H9 (cell line): ENCODE measurements around the gene KNG1. TPM values are rescaled to one million over a fixed set of nuclear protein-coding genes. Genes with fewer than 3 reads are reported as not detected.

Experiments used
- DNase-seq: peaks from one replicate; pipeline ENCODE4 v3.0.0-alpha.2; 2017
- H2AFZ ChIP-seq: one replicate; pipeline ENCODE4 v1.6.1; 2013; ENCODE audit warnings: mild to moderate bottlenecking, low read length, control low read depth, moderate library complexity
- H2AK5ac ChIP-seq: 2 replicates; pipeline ENCODE4 v1.6.1; 2013; ENCODE audit warnings: low read length, control low read depth, mixed read lengths; ENCODE audit not compliant: insufficient read length
- H2BK120ac ChIP-seq: one replicate; pipeline ENCODE4 v1.6.1; 2013; ENCODE audit warnings: low read depth, mild to moderate bottlenecking, low read length, control low read depth, inconsistent platforms; ENCODE audit not compliant: poor library complexity, severe bottlenecking
- H2BK12ac ChIP-seq: 2 replicates; pipeline ENCODE4 v1.6.1; 2013; ENCODE audit warnings: low read length, control low read depth, mixed read lengths, low read depth; ENCODE audit not compliant: insufficient read length
- H2BK15ac ChIP-seq: 2 replicates; pipeline ENCODE4 v1.6.1; 2013; ENCODE audit warnings: low read depth, low read length, control low read depth
- H2BK20ac ChIP-seq: one replicate; pipeline ENCODE4 v1.6.1; 2013; ENCODE audit warnings: low read depth, mild to moderate bottlenecking, low read length, control low read depth, inconsistent platforms; ENCODE audit not compliant: poor library complexity, severe bottlenecking
- H2BK5ac ChIP-seq: 2 replicates; pipeline ENCODE4 v1.6.1; 2013; ENCODE audit warnings: low read length, control low read depth, mixed read lengths; ENCODE audit not compliant: insufficient read length
- H3K14ac ChIP-seq: 2 replicates; pipeline ENCODE4 v1.6.1; 2013; ENCODE audit warnings: low read length, control low read depth; ENCODE audit not compliant: insufficient read depth
- H3K18ac ChIP-seq: 2 replicates; pipeline ENCODE4 v1.6.1; 2013; ENCODE audit warnings: low read depth, mild to moderate bottlenecking, mixed read lengths, low read length, control low read depth; ENCODE audit not compliant: insufficient read length
- H3K23ac ChIP-seq: 2 replicates; pipeline ENCODE4 v1.6.1; 2013; ENCODE audit warnings: low read length, control low read depth, mixed read lengths, low read depth; ENCODE audit not compliant: insufficient read length
- H3K23me2 ChIP-seq: 2 replicates; pipeline ENCODE4 v1.6.1; 2013; ENCODE audit warnings: low read depth, mild to moderate bottlenecking, mixed read lengths, low read length, control low read depth; ENCODE audit not compliant: insufficient read length, poor library complexity, severe bottlenecking
- H3K27ac ChIP-seq: 2 replicates; pipeline ENCODE4 v1.5.1; 2013; ENCODE audit warnings: low read length, control low read depth, mixed read lengths, low read depth; ENCODE audit not compliant: insufficient read length
- H3K27me3 ChIP-seq: 2 replicates; pipeline ENCODE4 v1.6.1; 2013; ENCODE audit warnings: low read length, control low read depth, inconsistent platforms; ENCODE audit not compliant: insufficient read depth
- H3K4ac ChIP-seq: 2 replicates; pipeline ENCODE4 v1.6.1; 2013; ENCODE audit warnings: low read depth, mild to moderate bottlenecking, control low read depth, inconsistent platforms, low read length, moderate library complexity
- H3K4me1 ChIP-seq: 2 replicates; pipeline ENCODE4 v1.6.1; 2013; ENCODE audit warnings: low read length, control low read depth, inconsistent platforms; ENCODE audit not compliant: insufficient read depth
- H3K4me2 ChIP-seq: 2 replicates; pipeline ENCODE4 v1.6.1; 2013; ENCODE audit warnings: low read length, control low read depth, mixed read lengths; ENCODE audit not compliant: insufficient read length, insufficient read depth
- H3K56ac ChIP-seq: 2 replicates; pipeline ENCODE4 v1.6.1; 2013; ENCODE audit warnings: low read depth, mild to moderate bottlenecking, mixed read lengths, low read length, control low read depth; ENCODE audit not compliant: insufficient read length
- H3K79me1 ChIP-seq: 2 replicates; pipeline ENCODE4 v1.6.1; 2013; ENCODE audit warnings: low read depth, mild to moderate bottlenecking, moderate library complexity, low read length, control low read depth, inconsistent platforms; ENCODE audit not compliant: insufficient read depth, poor library complexity, severe bottlenecking
- H3K79me2 ChIP-seq: 2 replicates; pipeline ENCODE4 v1.6.1; 2013; ENCODE audit warnings: low read length, control low read depth, inconsistent platforms; ENCODE audit not compliant: insufficient read depth
- H3K9ac ChIP-seq: 2 replicates; pipeline ENCODE4 v1.6.1; 2013; ENCODE audit warnings: low read length, control low read depth, mixed read lengths; ENCODE audit not compliant: insufficient read length; ENCODE audit errors: extremely low read depth
- H3K9me3 ChIP-seq: one replicate; pipeline ENCODE4 v1.6.1; 2013; ENCODE audit warnings: low read depth, low read length, inconsistent platforms; ENCODE audit not compliant: control insufficient read depth
- H3T11ph ChIP-seq: one replicate; pipeline ENCODE4 v1.6.1; 2013; ENCODE audit warnings: mild to moderate bottlenecking, low read length, control low read depth, inconsistent platforms
- H4K20me1 ChIP-seq: one replicate; pipeline ENCODE4 v1.6.1; 2013; ENCODE audit not compliant: control insufficient read depth, insufficient read length, insufficient read depth
- H4K5ac ChIP-seq: 2 replicates; pipeline ENCODE4 v1.6.1; 2013; ENCODE audit warnings: low read depth, mild to moderate bottlenecking, mixed read lengths, low read length, control low read depth; ENCODE audit not compliant: insufficient read length
- H4K8ac ChIP-seq: replicated peaks from 2 replicates; pipeline ENCODE4 v1.6.1; 2013; ENCODE audit warnings: low read length, control low read depth, mixed read lengths, low read depth; ENCODE audit not compliant: insufficient read length
- H4K91ac ChIP-seq: 2 replicates; pipeline ENCODE4 v1.6.1; 2013; ENCODE audit warnings: low read depth, mild to moderate bottlenecking, moderate library complexity, mixed read lengths, low read length, control low read depth; ENCODE audit not compliant: insufficient read length
- H3K27ac Mint-ChIP-seq, 3 experiments: 2 replicates in 2 of 3; 3 replicates in 1 of 3; pipeline ENCODE4 v1.8.0; 2020 to 2021; ENCODE audit warnings: mixed read lengths in 3 of 3, mild to moderate bottlenecking in 1 of 3, moderate library complexity in 1 of 3
- H3K27me3 Mint-ChIP-seq: 2 replicates; pipeline ENCODE4 v1.8.0; 2021; ENCODE audit warnings: low read depth, mild to moderate bottlenecking, moderate library complexity, mixed read lengths
- H3K36me3 Mint-ChIP-seq, 3 experiments: 2 replicates in 2 of 3; 3 replicates in 1 of 3; pipeline ENCODE4 v1.8.0; 2020 to 2021; ENCODE audit warnings: low read depth in 3 of 3, mixed read lengths in 3 of 3; ENCODE audit not compliant: insufficient read depth in 1 of 3
- H3K4me1 Mint-ChIP-seq, 2 experiments: 2 replicates each; pipeline ENCODE4 v1.8.0; 2020; ENCODE audit warnings: mixed read lengths in 2 of 2
- H3K4me3 Mint-ChIP-seq, 2 experiments: 2 replicates in 1 of 2; 3 replicates in 1 of 2; pipeline ENCODE4 v1.8.0; 2020 to 2021; ENCODE audit warnings: mild to moderate bottlenecking in 2 of 2, mixed read lengths in 2 of 2, moderate library complexity in 1 of 2
- H3K9me3 Mint-ChIP-seq, 2 experiments: 2 replicates in 1 of 2; 3 replicates in 1 of 2; pipeline ENCODE4 v1.8.0; 2020; ENCODE audit warnings: mild to moderate bottlenecking in 2 of 2, mixed read lengths in 2 of 2, moderate library complexity in 1 of 2
- CTCF ChIP-seq: fragments of 200-600 bp; sonication (generic); conservative IDR thresholded peaks from 3 replicates; pipeline ENCODE4 v1.8.0; 2021; ENCODE audit warnings: antibody characterized with exemption, mild to moderate bottlenecking
- total RNA-seq: library from RNA; stranded (reverse); gene quantifications from 2 replicates; pipeline ENCODE4 v1.2.1, GENCODE V29; 2021

The KNG1 gene
- total RNA-seq, 1 experiment from 2014 or later, result not detected

DNA sequence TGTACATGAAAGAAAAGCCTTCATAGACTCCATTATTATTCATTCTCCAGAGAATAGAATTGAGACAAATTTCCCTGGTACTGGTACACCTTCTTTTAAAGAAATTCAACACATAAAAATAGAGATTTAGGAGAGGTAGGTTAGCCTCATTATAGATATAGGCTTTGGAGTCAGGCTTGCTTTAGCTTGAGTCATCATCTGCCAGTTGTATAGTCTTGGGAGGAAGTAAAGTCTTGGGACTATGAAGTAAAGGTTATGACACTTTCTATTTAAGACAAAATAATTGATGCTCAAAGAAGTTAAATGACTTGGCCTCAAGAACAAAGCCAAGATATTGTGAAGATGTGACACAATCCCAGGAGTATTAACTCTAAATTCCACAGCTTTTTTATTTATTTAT, 47.0 kb upstream of the KNG1 start:
- Histone ChIP-seq H2BK12ac (no peak overlapping the region), H2AK5ac (no peak overlapping the region), H3K14ac (no peak overlapping the region), H2BK5ac (no peak overlapping the region), H4K5ac (no peak overlapping the region), H3K27ac (no peak overlapping the region), H2BK120ac (no peak overlapping the region), H3K4me1 (peaks cover 3% of the 10 kb centered on the region; the same call in 1 of the 2 replicates), H3T11ph (no peak overlapping the region), H3K56ac (no peak overlapping the region), H2BK20ac (no peak overlapping the region), H3K9me3 (no peaks in the 10 kb centered on the region), H4K91ac (no peak overlapping the region), H3K4me2 (no peak overlapping the region), H2AFZ (no peak overlapping the region), H2BK15ac (no peak overlapping the region), H3K18ac (no peak overlapping the region), H3K23me2 (no peaks in the 10 kb centered on the region), H3K79me1 (no peaks in the 10 kb centered on the region), H4K20me1 (no peaks in the 10 kb centered on the region), H3K79me2 (no peaks in the 10 kb centered on the region), H3K4ac (no peak overlapping the region), H3K27me3 (no peaks in the 10 kb centered on the region), H3K9ac (no peak overlapping the region), H4K8ac (no peak overlapping the region), H3K23ac (no peak overlapping the region)
- Mint-ChIP-seq H3K4me1 (peaks cover 7 to 21% of the 10 kb centered on the region in 2 experiments), H3K27ac (no peak overlapping the region), H3K4me3 (no peak overlapping the region), H3K36me3 (no peaks in the 10 kb centered on the region), H3K9me3 (no peaks in the 10 kb centered on the region), H3K27me3 (peaks cover 11% of the 10 kb centered on the region)
- no peak for DNase-seq
- TF ChIP-seq CTCF, result no peak
